Measurements from ENCODE around the gene CYTIP.

The CYTIP gene

GRCh38 chr2:157463002-157463401, 19.1 kb upstream of the CYTIP start:
- no peak for DNase-seq (ENCODE audit: low read depth in 2 of 2)

DNA sequence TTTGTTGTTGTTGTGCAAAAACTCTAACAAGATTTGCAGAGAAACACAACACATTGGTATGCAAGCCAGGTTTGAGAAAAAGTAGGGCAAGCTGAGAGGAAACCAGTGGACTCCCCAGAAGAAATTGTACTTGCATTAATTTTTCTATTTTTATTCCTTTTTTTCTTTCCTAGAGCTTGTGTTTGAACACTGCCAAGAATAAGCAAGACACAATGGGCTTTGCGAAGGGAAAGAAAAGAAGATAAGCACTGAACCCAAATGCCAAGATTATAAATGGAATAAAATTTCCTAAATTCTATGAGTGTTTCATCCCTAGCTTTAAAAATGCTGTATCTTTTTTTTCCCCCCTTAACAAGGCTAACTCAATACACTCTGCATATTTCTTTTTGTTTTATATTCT, 17.0 kb upstream of the CYTIP start:
- DNase-seq (ENCODE audit: low read depth in 2 of 2), result no peak

DNA sequence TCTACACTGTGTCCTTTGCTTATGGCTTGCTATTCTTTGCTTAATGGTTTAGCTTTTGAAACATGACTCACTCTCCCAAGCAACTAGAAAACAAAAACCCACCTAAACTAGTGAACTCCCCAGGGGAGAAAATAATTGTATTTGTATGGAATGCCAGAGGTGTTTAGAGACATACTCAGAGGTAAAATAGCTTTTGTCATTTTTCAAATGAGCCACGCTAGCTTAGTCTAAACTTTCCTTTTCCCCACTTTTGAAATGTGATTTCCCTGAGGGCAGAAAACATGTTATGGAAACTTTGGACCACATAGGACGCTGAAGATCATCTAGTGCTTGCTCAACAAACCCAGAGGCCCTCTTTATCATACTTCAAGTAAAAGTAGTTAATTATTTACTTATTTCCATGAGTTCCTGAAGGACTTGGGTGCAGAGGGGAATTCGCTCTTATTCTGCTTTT, 16.5 kb upstream of the CYTIP start:
- DNase-seq (ENCODE audit: low read depth in 2 of 2), result no peak

- no peak for DNase-seq (ENCODE audit: low read depth in 2 of 2)
These were observed 15.6 kb upstream of the CYTIP start for GRCh38 chr2:157459486-157459885.

- DNase-seq (ENCODE audit: low read depth in 2 of 2), result no peak
These were observed 3.9 kb upstream of the CYTIP start for GRCh38 chr2:157447741-157448140.

GRCh38 chr2:157447031-157447430, 3.1 kb upstream of the CYTIP start:
- DNase-seq (ENCODE audit: low read depth in 2 of 2), result no peak

GRCh38 chr2:157444641-157445040, 752 bp upstream of the CYTIP start:
- DNase-seq (ENCODE audit: low read depth in 2 of 2), result no peak

GRCh38 chr2:157443090-157443489, 799 bp downstream of the CYTIP start:
- no peak for DNase-seq (ENCODE audit: low read depth in 2 of 2)

DNA sequence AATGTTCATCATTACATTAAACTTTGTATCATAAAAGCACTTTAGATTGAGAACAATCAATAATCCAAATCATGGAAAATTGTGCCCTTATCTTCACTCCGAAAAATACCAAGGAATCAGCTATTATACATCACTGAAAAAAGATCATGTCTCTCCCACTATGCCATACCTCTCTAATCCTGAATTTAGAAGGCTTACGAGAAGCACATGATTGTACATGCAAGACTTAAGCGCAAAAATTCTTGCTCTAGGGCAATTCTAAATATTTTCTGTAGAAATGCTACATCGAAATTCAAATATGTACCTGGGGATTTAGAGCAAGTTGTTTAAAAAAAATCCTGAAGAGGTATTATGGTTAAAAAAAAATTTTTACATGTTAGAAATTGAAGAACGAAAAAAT, 1.3 kb downstream of the CYTIP start:
- DNase-seq (ENCODE audit: low read depth in 2 of 2), result no peak

GRCh38 chr2:157442191-157442590, 1.7 kb downstream of the CYTIP start:
- DNase-seq (ENCODE audit: low read depth in 2 of 2), result no peak

- no peak for DNase-seq (ENCODE audit: low read depth in 2 of 2)
These were observed 2.8 kb downstream of the CYTIP start for GRCh38 chr2:157441072-157441454.

DNA sequence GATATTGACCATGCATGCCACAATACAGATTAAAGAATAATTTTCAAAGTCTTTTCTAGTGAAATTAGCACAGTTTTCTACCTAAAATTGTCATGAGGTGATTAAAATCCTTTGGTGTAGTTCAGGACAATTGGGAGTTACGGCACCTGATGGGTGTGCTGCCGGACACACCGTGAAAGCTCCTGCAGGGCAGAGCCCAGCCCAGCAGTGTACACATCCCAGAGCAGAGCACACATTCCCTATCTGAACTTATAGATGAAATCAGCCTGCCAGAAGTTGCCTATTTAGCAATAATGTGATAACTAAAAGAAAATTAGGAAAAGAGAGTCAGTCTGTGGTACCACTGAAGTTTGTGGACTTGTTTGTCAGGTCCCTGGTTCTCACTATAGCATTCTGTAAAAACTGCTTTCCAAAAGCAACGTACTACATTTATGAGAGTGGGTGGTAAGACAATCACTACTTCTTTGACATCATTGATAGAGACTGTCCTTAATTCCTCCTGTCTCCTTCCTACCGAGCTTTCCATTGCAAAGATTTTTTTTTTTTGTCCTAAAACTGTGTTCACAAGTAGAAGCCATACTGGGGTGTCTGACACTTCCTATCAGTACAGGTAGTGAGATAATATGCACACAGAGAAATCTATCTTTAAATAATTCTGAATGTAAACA, 3.4 kb downstream of the CYTIP start:
- no peak for DNase-seq (ENCODE audit: low read depth in 2 of 2)

DNA sequence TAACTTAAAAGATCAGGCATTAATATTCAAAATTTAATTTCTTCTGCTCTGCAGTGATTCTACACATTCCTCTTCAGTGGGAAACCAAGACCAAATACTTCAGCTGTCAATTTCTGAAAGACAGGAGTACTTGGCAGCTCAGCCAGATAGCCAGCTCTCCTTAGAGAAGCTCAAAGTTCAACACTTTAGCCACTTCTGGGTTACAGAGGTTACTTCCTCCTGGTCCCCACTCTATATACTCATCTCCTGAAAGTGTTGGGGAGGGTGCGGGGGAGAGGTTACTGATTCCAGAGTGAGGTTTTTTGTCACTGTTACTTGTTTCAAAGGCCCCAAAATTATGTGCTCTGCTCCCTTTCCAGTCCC, 4.1 kb downstream of the CYTIP start:
- no peak for DNase-seq (ENCODE audit: low read depth in 2 of 2)

- no peak for DNase-seq (ENCODE audit: low read depth in 2 of 2)
These were observed 4.7 kb downstream of the CYTIP start for GRCh38 chr2:157438863-157439823.

GRCh38 chr2:157433394-157433793, 10.5 kb downstream of the CYTIP start:
- no peak for DNase-seq (ENCODE audit: low read depth in 2 of 2)

DNA sequence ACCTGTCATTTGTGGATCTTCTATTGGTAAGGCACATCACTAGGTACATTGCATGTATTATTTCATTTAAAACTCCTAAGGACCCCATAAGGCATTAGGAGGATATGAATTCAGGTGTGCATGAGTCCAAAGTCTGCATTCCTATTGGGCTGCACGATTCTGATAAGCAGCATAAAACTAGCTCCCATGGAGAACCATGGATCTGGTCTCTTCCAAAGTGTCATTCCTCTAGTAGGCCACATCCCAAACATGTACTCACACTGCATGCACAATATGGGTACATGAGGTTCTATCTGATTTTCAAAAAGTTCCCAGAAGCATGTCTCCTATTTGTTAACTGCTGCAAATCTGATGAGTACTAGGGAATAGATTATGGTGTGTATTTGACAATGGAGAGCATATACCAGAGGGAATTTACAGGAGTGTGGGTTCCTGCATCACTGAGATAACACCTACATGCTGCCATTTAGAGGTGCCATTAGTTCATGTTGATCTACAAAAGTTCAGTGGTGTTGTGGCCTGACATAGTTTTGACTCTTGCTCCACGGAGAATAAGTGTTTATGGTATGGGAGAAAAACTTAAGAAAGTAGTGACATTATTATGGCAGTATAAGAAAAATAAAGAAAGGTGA, 11.3 kb downstream of the CYTIP start:
- DNase-seq (ENCODE audit: low read depth in 2 of 2), result no peak

- no peak for DNase-seq (ENCODE audit: low read depth in 2 of 2)
These were observed 12.7 kb downstream of the CYTIP start for GRCh38 chr2:157431176-157431575.

DNA sequence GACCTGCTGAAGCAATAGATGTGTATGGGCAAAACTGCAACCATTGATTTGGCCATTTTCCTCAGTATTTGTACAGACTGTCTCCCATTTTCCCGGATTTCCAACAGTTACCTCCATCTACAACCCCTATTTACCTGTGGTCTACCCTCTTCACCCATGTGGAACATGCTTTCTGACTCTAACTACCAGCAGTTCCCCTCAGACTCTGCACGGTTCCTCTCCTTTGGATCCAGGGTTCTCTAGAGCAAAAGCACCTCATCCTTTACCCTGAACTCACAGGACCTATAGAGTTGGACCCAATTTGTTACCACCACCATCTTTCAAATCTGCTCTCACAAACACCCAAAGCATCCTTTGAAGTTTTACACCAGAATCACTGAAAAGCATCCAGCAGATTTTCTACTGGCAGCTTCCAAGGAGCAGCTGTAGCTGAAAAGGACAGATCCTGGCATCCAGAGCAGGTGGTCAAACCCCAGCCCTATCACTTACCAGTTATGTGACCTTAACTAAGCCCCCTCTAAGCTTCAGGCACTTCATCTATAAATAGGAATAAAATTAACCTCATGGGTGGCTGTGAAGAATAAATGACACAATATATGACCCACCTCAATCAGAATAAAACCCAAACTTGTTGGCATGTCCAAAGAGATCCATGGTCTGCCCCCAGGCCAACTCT, 15.3 kb downstream of the CYTIP start:
- DNase-seq (ENCODE audit: low read depth in 2 of 2), result no peak

GRCh38 chr2:157427922-157428303, 16.0 kb downstream of the CYTIP start:
- no peak for DNase-seq (ENCODE audit: low read depth in 2 of 2)

- DNase-seq (ENCODE audit: low read depth in 2 of 2), result no peak
These were observed 16.6 kb downstream of the CYTIP start for GRCh38 chr2:157427003-157427921.

DNA sequence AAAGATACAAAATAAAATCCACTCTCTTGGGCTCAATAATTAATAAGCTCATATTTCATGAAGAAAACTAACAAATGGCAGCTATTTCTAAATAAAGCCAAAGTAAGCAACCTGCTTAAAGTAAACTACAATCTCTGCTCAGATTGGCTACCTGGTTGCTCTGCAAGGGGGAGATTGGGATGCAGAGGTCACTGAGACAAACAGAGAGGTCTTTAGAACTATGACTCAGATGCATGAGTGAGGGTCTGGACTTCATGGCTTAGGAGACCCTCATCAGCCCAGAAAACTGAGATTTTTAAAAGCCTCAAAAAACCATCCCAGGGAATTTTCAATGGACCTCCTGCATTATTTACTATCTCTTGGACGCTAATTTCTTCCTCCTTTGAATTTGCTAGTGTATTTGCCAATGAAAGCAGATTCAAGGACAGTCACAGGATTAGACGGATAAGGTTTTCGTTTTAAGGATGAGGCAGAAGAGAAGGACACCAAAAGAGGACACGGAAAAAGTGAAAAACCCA, 17.4 kb downstream of the CYTIP start:
- no peak for DNase-seq (ENCODE audit: low read depth in 2 of 2)
